Measurements from ENCODE around the gene SKOR1. TPM values are rescaled to one million over a fixed set of nuclear protein-coding genes. Genes with fewer than 3 reads are reported as not detected.

SKOR1 gene
- total and polyA plus RNA-seq, 2 donors (not counting 1 experiment from before 2014, with no cell fraction given), result 0.01 to 0.17 TPM

- Histone ChIP-seq H3K79me2 (ENCODE audit: control insufficient read depth, insufficient read depth, low read length) (no peaks in the 10 kb centered on the region), H3K27me3 (ENCODE audit: control insufficient read depth, insufficient read depth, low read length) (no peaks in the 10 kb centered on the region), H3K4me1 (ENCODE audit: control insufficient read depth, extremely low read depth, insufficient read depth, low read length) (no peaks in the 10 kb centered on the region), H2AFZ (ENCODE audit: low read length) (no peak overlapping the region), H3K4me3 (replicated peaks in 1 of 4; ENCODE audit: control extremely low read depth in 1 of 4, insufficient read depth in 1 of 4, low read depth in 3 of 4, low read length in 4 of 4) (no peak overlapping the region), H3K36me3 (ENCODE audit: control insufficient read depth, insufficient read depth, low read length) (no peaks in the 10 kb centered on the region), H3K9ac (ENCODE audit: insufficient read depth, low read length) (no peak overlapping the region), H3K9me3 (ENCODE audit: control insufficient read depth, insufficient read depth, low read depth, low read length) (no peaks in the 10 kb centered on the region), H3K27ac (ENCODE audit: insufficient read depth, low read length) (no peak overlapping the region), H3K4me2 (ENCODE audit: extremely low read depth, insufficient read depth, low read length) (no peak overlapping the region), H4K20me1 (ENCODE audit: control insufficient read depth, extremely low read depth, insufficient read depth, low read length) (no peaks in the 10 kb centered on the region)
- no peak for DNase-seq (ENCODE audit: low read depth in 2 of 2)
- no peak for TF ChIP-seq EZH2 (IDR thresholded peaks at IDR 0.05; ENCODE audit: low read length, missing control alignments)
- no peak for TF ChIP-seq CTCF (conservative IDR thresholded peaks at IDR 0.05 in 1 of 2, IDR thresholded peaks at IDR 0.05 in 1 of 2; ENCODE audit: low read depth in 1 of 2, low read length in 2 of 2)
Measured at GRCh38 chr15:67784090-67784781, 41.1 kb upstream of the SKOR1 start.

- H3K79me2 ChIP-seq (ENCODE audit: control insufficient read depth, insufficient read depth, low read length), result no peaks in the 10 kb centered on the region
- H2AFZ ChIP-seq (ENCODE audit: low read length), result no peak overlapping the region
- H3K4me3 ChIP-seq (replicated peaks in 1 of 4; ENCODE audit: control extremely low read depth in 1 of 4, insufficient read depth in 1 of 4, low read depth in 3 of 4, low read length in 4 of 4), result no peak overlapping the region
- H3K27me3 ChIP-seq (ENCODE audit: control insufficient read depth, insufficient read depth, low read length), result no peaks in the 10 kb centered on the region
- H3K4me2 ChIP-seq (ENCODE audit: extremely low read depth, insufficient read depth, low read length), result no peak overlapping the region
- TF ChIP-seq EZH2 (IDR thresholded peaks at IDR 0.05; ENCODE audit: low read length, missing control alignments), result no peak
- no peak for TF ChIP-seq CTCF (conservative IDR thresholded peaks at IDR 0.05 in 1 of 2, IDR thresholded peaks at IDR 0.05 in 1 of 2; ENCODE audit: low read depth in 1 of 2, low read length in 2 of 2)
- no peaks in the 10 kb centered on the region for H3K36me3 ChIP-seq (ENCODE audit: control insufficient read depth, insufficient read depth, low read length)
- H3K4me1 ChIP-seq (ENCODE audit: control insufficient read depth, extremely low read depth, insufficient read depth, low read length), result no peaks in the 10 kb centered on the region
- H3K27ac ChIP-seq (ENCODE audit: insufficient read depth, low read length), result no peak overlapping the region
- no peaks in the 10 kb centered on the region for H3K9me3 ChIP-seq (ENCODE audit: control insufficient read depth, insufficient read depth, low read depth, low read length)
- no peak overlapping the region for H3K9ac ChIP-seq (ENCODE audit: insufficient read depth, low read length)
- H4K20me1 ChIP-seq (ENCODE audit: control insufficient read depth, extremely low read depth, insufficient read depth, low read length), result no peaks in the 10 kb centered on the region
- DNase-seq (ENCODE audit: low read depth in 2 of 2), result no peak
Measured at GRCh38 chr15:67784856-67785430, 40.4 kb upstream of the SKOR1 start.

- Histone ChIP-seq H3K4me2 (ENCODE audit: extremely low read depth, insufficient read depth, low read length) (no peak overlapping the region), H3K79me2 (ENCODE audit: control insufficient read depth, insufficient read depth, low read length) (no peaks in the 10 kb centered on the region), H4K20me1 (ENCODE audit: control insufficient read depth, extremely low read depth, insufficient read depth, low read length) (no peaks in the 10 kb centered on the region), H3K27me3 (ENCODE audit: control insufficient read depth, insufficient read depth, low read length) (no peaks in the 10 kb centered on the region), H3K9me3 (ENCODE audit: control insufficient read depth, insufficient read depth, low read depth, low read length) (no peaks in the 10 kb centered on the region), H3K9ac (ENCODE audit: insufficient read depth, low read length) (no peak overlapping the region), H2AFZ (ENCODE audit: low read length) (no peak overlapping the region), H3K27ac (ENCODE audit: insufficient read depth, low read length) (no peak overlapping the region), H3K36me3 (ENCODE audit: control insufficient read depth, insufficient read depth, low read length) (no peaks in the 10 kb centered on the region), H3K4me3 (replicated peaks in 1 of 4; ENCODE audit: control extremely low read depth in 1 of 4, insufficient read depth in 1 of 4, low read depth in 3 of 4, low read length in 4 of 4) (no peak overlapping the region), H3K4me1 (ENCODE audit: control insufficient read depth, extremely low read depth, insufficient read depth, low read length) (no peaks in the 10 kb centered on the region)
- DNase-seq (ENCODE audit: low read depth in 2 of 2), result no peak
- no peak for TF ChIP-seq CTCF (conservative IDR thresholded peaks at IDR 0.05 in 1 of 2, IDR thresholded peaks at IDR 0.05 in 1 of 2; ENCODE audit: low read depth in 1 of 2, low read length in 2 of 2)
- TF ChIP-seq EZH2 (IDR thresholded peaks at IDR 0.05; ENCODE audit: low read length, missing control alignments), result no peak
Measured at GRCh38 chr15:67785431-67785830, 39.9 kb upstream of the SKOR1 start.

Measured in fibroblast of lung (primary cell).